ACC112 (cell line): Measurements from ENCODE around the gene ACTMAP.
"Not testable (repeated sequence)": the region's sequence is repeated elsewhere in the genome, so short reads cannot be mapped to it uniquely, and the experiment has no call there.

Experiments
- H2AFZ ChIP-seq: fragments of 200-600 bp; sonication (generic); one replicate; pipeline ENCODE4 v1.6.0; 2017; ENCODE audit warnings: antibody characterized with exemption, low read length; ENCODE audit not compliant: unreplicated experiment
- H3K27ac ChIP-seq: fragments of 200-600 bp; sonication (generic); 2 replicates; pipeline ENCODE4 v1.5.1; 2014; ENCODE audit warnings: low read depth, mild to moderate bottlenecking, antibody characterized with exemption, low read length, moderate library complexity
- H3K27me3 ChIP-seq: fragments of 200-600 bp; sonication (generic); 2 replicates; pipeline ENCODE4 v1.6.1; 2014; ENCODE audit warnings: mild to moderate bottlenecking, antibody characterized with exemption, low read length, moderate library complexity, mixed read lengths; ENCODE audit not compliant: insufficient read depth
- H3K36me3 ChIP-seq: fragments of 200-600 bp; sonication (generic); 2 replicates; pipeline ENCODE4 v1.6.1; 2016; ENCODE audit warnings: mild to moderate bottlenecking, antibody characterized with exemption, low read length, moderate library complexity, mixed read lengths; ENCODE audit not compliant: insufficient read depth
- H3K4me1 ChIP-seq: fragments of 200-600 bp; sonication (generic); one replicate; pipeline ENCODE4 v1.6.1; 2016; ENCODE audit warnings: low read length, mixed read lengths; ENCODE audit not compliant: insufficient read depth, unreplicated experiment, control insufficient read depth
- H3K4me3 ChIP-seq: fragments of 200-600 bp; sonication (generic); 2 replicates; pipeline ENCODE4 v1.5.1; 2014; ENCODE audit warnings: mild to moderate bottlenecking, low read depth, low read length
- H3K79me2 ChIP-seq: fragments of 200-600 bp; sonication (generic); one replicate; pipeline ENCODE4 v1.6.0; 2016; ENCODE audit warnings: low read length; ENCODE audit not compliant: control insufficient read depth, unreplicated experiment, insufficient read depth

ACTMAP gene

DNA sequence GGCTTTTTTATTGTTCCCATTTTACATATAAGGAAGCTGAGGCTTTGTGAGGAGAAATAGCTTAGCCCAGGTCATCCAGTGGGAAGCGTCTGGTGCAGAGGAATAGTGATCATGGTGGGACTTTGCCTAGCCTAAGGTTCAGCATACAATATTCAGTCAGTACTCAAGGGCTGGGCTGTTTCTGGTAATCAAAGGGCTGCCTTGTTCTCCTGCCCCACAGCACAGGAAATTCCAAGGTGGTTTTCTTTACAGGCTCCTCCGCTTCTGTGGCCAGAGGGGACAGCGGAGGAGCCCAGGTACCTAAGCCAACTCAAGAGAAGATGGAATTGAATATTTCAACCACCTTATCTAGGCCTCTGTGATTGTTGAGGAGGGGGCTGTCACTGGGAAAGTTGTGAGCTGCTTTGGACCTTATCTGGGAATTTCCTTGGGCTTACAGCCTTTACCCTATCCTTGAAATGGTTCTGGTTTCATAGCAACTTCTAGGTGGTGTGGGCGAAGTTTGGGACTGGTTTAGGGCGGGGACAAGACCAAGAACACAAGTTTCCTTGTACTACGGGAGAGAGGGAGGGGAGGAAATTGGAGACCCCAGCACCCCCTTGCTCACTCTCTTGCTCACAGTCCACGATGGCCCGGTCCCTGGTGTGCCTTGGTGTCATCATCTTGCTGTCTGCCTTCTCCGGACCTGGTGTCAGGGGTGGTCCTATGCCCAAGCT lies 24.8 kb upstream of the ACTMAP start, which contains the start of gene MIA:
Gene MIA, plus strand, starts transcription at position 606 of the 716 bp plus-strand sequence. Its CDS starts 22 bp downstream, at position 628.
- Histone ChIP-seq H3K36me3 (no peaks in the 10 kb centered on the region), H3K27me3 (no peaks in the 10 kb centered on the region), H3K27ac (no peak within 1 kb of the TSS), H3K4me1 (peaks cover 7% of the 10 kb centered on the region), H2AFZ (no peak within 1 kb of the TSS), H3K79me2 (no peaks in the 10 kb centered on the region), H3K4me3 (no peak within 1 kb of the TSS)

DNA sequence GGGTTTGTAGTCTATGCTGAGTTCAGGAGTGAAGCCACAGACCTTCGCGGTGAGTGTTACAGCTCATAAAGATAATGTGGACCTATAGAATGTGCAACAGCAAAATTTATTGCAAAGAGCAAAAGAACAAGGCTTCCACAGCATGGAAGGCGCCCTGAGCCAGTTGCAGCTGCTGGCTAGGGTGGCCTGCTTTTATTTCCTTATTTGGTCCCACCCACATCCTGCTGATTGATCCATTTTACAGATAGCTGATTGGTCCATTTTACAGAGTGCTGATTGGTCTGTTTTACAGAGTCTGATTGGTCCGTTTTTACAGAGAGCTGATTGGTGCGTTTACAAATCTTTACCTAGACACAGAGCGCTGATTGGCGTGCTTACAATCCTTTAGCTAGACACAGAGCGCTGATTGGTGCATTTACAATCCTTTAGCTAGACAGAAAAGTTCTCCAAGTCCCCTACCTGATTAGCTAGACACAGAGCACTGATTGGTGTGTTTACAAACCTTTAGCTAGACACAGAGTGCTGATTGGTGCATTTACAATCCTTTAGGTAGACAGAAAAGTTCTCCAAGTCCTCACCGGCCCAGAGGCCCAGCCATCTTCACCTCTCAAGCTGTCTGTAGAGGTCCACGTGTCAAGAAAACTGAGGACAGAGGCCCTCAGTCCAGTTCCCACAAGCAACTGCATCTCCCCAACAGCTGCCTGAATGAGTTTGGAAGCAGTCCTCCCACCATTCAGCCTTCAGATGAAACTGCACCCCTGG lies 21.0 kb upstream of the ACTMAP start:
- not testable (repeated sequence) for H2AFZ ChIP-seq, H3K27me3 ChIP-seq, H3K36me3 ChIP-seq, H3K79me2 ChIP-seq, H3K4me1 ChIP-seq, H3K27ac ChIP-seq, H3K4me3 ChIP-seq

DNA sequence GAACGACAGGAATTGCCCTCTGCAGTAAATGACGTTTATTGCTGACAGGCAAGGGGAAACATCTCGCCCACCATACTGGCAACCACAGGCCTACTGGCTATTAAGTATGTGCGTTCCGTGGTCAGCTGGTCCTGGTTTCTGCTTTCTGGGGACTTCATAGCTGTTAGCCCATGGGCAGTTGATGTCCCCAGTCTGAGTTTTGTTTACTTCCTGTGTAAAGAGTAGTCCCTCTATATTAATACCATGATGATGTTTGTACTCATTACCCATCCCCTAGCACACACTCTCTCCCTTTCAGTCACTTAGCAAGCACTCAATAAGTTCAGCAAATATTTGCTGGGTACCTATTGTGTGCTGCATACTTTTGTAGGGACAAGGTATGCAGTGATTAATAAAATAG lies 18.6 kb upstream of the ACTMAP start:
- Histone ChIP-seq H3K4me1 (no peaks in the 10 kb centered on the region), H3K27ac (no peak overlapping the region), H3K36me3 (0 out of 2 replicates have a peak, but pooled peaks cover 1% of the 10 kb centered on the region), H3K27me3 (no peaks in the 10 kb centered on the region), H3K4me3 (no peak overlapping the region), H3K79me2 (no peaks in the 10 kb centered on the region), H2AFZ (no peak overlapping the region)

DNA sequence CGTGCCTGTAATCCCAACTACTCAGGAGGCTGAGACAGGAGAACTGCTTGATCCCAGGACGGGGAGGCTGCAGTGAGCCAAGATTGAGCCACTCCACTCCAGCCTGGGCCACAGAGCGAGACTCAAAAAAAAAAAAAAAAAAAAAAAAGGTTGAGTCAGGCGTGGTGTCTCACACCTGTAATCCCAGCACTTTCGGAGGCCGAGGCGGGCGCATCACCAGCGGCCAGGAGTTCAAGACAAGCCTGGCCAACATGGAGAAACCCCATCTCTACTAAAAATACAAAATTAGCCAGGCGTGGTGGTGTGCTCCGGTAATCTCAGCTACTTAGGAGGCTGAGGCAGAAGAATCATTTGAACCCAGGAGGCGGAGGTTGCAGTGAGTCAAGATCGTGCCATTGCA lies 16.1 kb upstream of the ACTMAP start:
- H3K36me3 ChIP-seq, H3K4me3 ChIP-seq, H3K27me3 ChIP-seq, H3K4me1 ChIP-seq, H2AFZ ChIP-seq, H3K79me2 ChIP-seq, H3K27ac ChIP-seq: not testable (repeated sequence)

DNA sequence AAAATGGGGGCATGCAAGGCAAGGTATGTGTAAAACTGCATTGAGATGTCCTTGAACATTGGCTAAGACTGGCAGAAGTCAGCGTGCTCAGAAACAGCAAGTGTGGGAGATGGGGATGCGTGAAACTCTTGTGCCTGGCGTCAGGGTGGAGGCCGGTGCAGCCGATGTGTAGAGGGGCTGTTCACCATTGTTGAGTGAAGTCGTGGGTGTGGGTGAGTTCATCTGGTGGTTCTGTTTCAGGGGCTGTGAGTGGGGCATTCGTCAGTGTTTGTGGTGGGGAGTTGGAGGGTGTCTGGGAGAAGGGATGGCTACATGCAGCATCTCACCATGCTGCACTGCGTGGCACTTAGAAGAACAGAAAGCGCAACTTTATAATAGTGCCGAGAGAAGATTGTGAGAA lies 13.7 kb upstream of the ACTMAP start:
- Histone ChIP-seq H3K4me3 (no peak overlapping the region), H3K36me3 (peaks cover 10% of the 10 kb centered on the region; the same call in 1 of the 2 replicates), H3K27ac (no peak overlapping the region), H3K79me2 (no peaks in the 10 kb centered on the region), H3K27me3 (no peaks in the 10 kb centered on the region), H2AFZ (no peak overlapping the region), H3K4me1 (no peaks in the 10 kb centered on the region)

DNA sequence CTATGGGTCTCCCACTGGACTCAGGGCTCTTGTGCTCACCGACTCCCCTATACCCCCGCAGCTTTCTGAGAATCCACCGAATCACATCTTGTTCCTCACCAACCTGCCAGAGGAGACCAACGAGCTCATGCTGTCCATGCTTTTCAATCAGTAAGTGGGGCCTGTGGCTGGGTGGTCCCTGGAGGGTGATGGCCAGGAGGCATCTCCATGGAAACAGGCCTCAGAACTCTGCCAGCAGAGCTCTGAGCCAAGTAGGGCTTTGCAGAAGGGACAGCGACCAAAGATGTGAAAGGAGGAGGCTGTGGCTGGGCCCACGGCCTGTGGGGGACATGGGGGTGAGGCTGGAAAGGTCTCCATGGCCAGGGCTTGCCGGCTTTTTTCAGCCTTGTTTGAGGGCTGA lies 13.2 kb upstream of the ACTMAP start:
- Histone ChIP-seq H3K4me3 (no peak overlapping the region), H3K79me2 (no peaks in the 10 kb centered on the region), H3K27me3 (no peaks in the 10 kb centered on the region)

DNA sequence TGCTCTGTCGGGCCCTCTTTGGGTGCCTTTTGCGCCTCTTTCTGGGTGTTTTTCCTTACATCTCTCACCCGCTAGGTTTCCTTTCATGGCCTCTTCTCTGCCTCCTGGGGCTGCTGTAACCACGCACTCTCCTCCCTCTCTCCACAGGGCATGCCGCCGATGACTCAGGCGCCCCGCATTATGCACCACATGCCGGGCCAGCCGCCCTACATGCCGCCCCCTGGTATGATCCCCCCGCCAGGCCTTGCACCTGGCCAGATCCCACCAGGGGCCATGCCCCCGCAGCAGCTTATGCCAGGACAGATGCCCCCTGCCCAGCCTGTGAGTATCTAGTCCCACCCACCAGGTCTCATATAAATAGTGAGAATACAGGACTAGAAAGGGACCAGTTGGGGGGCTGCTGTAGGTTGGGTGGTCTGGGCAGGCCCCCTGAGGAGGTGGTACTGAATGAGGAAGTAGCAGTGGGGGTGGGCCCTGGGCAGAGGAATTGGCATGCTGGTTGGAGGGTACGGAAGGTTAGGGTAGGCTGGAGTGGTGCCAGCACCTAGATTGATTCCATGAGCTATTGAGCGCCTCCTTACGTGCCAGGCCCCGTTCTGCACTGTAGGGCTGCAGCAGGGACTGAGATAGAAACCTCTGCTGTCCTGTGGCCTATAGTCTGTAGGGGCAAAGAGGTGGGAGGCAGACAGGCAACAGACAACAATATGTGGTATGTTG lies 12.6 kb upstream of the ACTMAP start:
- H2AFZ ChIP-seq: no peak overlapping the region
- H3K27me3 ChIP-seq: no peaks in the 10 kb centered on the region
- H3K36me3 ChIP-seq: peaks cover 14% of the 10 kb centered on the region; the same call in 1 of the 2 replicates
- no peaks in the 10 kb centered on the region for H3K4me1 ChIP-seq
- no peak overlapping the region for H3K27ac ChIP-seq
- peaks cover 3% of the 10 kb centered on the region for H3K79me2 ChIP-seq
- H3K4me3 ChIP-seq: no peak overlapping the region

More for the DNA sequence above, 13.2 kb upstream of the ACTMAP start:
- Histone ChIP-seq H3K36me3 (peaks cover 10% of the 10 kb centered on the region; the same call in 1 of the 2 replicates), H3K4me1 (no peaks in the 10 kb centered on the region), H3K27ac (no peak overlapping the region), H2AFZ (no peak overlapping the region)

DNA sequence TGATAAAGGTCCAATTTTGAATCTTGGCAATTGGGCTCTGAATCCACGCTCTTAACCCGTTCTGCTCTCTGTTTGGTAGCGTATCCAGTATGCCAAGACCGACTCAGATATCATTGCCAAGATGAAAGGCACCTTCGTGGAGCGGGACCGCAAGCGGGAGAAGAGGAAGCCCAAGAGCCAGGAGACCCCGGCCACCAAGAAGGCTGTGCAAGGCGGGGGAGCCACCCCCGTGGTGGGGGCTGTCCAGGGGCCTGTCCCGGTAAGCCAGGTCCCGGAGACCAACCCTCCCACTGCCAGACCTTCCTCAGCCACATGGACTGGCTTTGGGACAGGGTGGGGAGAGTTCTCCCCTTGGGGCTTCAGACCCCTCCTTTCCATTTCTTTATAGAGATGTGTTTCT lies 9.1 kb upstream of the ACTMAP start:
- peaks cover 20% of the 10 kb centered on the region; the same call in 1 of the 2 replicates for H3K36me3 ChIP-seq
- H3K27me3 ChIP-seq: no peaks in the 10 kb centered on the region
- H2AFZ ChIP-seq: no peak overlapping the region
- H3K79me2 ChIP-seq: peaks cover 34% of the 10 kb centered on the region
- H3K4me1 ChIP-seq: peaks cover 8% of the 10 kb centered on the region
- no peak overlapping the region for H3K27ac ChIP-seq
- no peak overlapping the region for H3K4me3 ChIP-seq

DNA sequence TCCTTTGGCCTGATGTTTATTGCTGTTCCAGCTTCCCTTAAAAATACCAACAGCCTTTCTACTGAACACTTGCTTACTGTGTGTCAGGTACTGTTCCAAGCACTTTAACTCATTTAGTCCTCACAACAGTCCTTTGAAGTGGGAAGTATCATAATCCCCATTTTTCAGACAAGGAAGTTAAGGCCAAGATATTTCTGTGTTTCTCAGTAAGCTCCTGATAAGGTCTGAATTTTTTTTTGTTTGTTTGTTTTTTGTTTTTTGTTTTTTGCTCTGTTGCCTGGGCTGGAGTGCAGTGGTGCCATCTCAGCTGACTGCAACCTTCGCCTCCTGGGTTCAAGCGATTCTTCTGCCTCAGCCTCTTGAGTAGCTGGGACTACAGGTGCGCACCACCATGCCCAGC lies 8.2 kb upstream of the ACTMAP start:
- Histone ChIP-seq H3K27ac (no peak overlapping the region), H2AFZ (no peak overlapping the region), H3K79me2 (peaks cover 39% of the 10 kb centered on the region), H3K4me1 (peaks cover 10% of the 10 kb centered on the region), H3K36me3 (peaks cover 15% of the 10 kb centered on the region; the same call in 1 of the 2 replicates), H3K4me3 (no peak overlapping the region), H3K27me3 (no peaks in the 10 kb centered on the region)

DNA sequence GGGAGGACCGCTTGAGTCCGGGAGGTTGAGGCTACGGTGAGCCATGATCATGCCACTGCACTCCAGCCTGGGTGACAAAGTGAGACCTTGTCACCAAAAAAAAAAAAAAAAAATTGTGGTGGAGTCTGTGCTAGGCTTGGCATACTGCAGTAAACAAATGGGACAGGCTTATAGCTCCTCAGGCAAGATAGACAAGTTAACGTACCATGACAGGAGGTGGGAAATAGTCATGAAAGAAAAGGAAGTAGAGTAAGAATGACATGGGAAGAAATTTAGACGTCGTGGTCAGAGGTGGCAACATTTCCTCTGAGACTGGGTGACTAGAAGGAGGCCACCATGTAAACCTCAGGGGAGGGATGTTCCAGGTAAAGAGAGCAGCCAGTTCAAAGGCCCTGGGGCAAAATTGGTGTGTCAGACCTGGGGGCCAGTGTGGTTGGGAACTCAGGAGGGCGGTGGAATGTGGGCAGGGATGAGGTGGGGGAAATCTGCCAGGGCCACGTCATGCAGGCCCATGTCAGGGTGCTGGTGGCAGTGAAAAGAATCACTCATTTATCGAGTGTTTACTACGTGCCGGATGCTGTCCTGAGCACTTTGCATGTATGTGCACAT lies 6.3 kb upstream of the ACTMAP start:
- H3K36me3 ChIP-seq: peaks cover 13% of the 10 kb centered on the region; the same call in 1 of the 2 replicates
- H3K4me3 ChIP-seq: no peak overlapping the region
- H2AFZ ChIP-seq: no peak overlapping the region
- H3K27ac ChIP-seq: no peak overlapping the region
- peaks cover 10% of the 10 kb centered on the region for H3K4me1 ChIP-seq
- H3K79me2 ChIP-seq: peaks cover 55% of the 10 kb centered on the region
- no peaks in the 10 kb centered on the region for H3K27me3 ChIP-seq
